GM18499 (cell line): Measurements from ENCODE around the gene AKAP8L.

ENCODE experiments used
- ATAC-seq: cut with Tn5 transposase; IDR thresholded peaks from one replicate; pipeline ENCODE4 v1.9.1; 2021; ENCODE audit warnings: moderate number of reproducible peaks; ENCODE audit not compliant: insufficient read depth, unreplicated experiment

AKAP8L gene

GRCh38 chr19:15418579-15419412 is at the start of gene AKAP8L:
TSS of gene AKAP8L (minus strand) at chr19:15418988. CDS start at chr19:15418923, 65 bp downstream.
- ATAC-seq = peak; percentile 92

GRCh38 chr19:15467734-15468214 is 49.0 kb upstream of the AKAP8L start:
- no peak for ATAC-seq

- no peak for ATAC-seq
Measured at GRCh38 chr19:15466851-15467733, 48.3 kb upstream of the AKAP8L start.

GRCh38 chr19:15464394-15465385 is 45.9 kb upstream of the AKAP8L start, which contains the start of gene RASAL3:
TSS of gene RASAL3 (minus strand) at chr19:15464544. CDS start at chr19:15464358, 186 bp downstream.
- no peak for ATAC-seq

- no peak for ATAC-seq
Measured at GRCh38 chr19:15463861-15464371, 45.1 kb upstream of the AKAP8L start.

GRCh38 chr19:15461694-15462093 is 42.9 kb upstream of the AKAP8L start:
- ATAC-seq = no peak

- ATAC-seq = no peak
Measured at GRCh38 chr19:15457701-15458484, 39.1 kb upstream of the AKAP8L start.

GRCh38 chr19:15456871-15457700 is 38.3 kb upstream of the AKAP8L start:
- ATAC-seq = no peak

- no peak for ATAC-seq
Measured at GRCh38 chr19:15456441-15456840, 37.7 kb upstream of the AKAP8L start.

GRCh38 chr19:15455996-15456395 is 37.2 kb upstream of the AKAP8L start:
- no peak for ATAC-seq

- ATAC-seq = no peak
Measured at GRCh38 chr19:15453906-15454860, 35.4 kb upstream of the AKAP8L start.

GRCh38 chr19:15453091-15453578 is 34.3 kb upstream of the AKAP8L start:
- ATAC-seq = no peak

GRCh38 chr19:15452111-15453047 is 33.6 kb upstream of the AKAP8L start:
- ATAC-seq = no peak

GRCh38 chr19:15450528-15450890 is 31.7 kb upstream of the AKAP8L start:
- no peak for ATAC-seq

- no peak for ATAC-seq
Measured at GRCh38 chr19:15449620-15450527, 31.1 kb upstream of the AKAP8L start, which contains the start of gene WIZ. TSS of gene WIZ (minus strand) at chr19:15449956. CDS start at chr19:15448307, 1,649 bp downstream.
